ENCODE results near the gene AGAP3. TPM values are rescaled to one million over a fixed set of nuclear protein-coding genes. Genes with fewer than 3 reads are reported as not detected.

AGAP3 gene
- total RNA-seq, 1 donor from 2014 or later: 77.8 TPM

- peak within 1 kb of the TSS; percentile 86 for H3K27ac Mint-ChIP-seq (ENCODE audit: unreplicated experiment)
- DNase-seq (ENCODE audit: low spot score): no peak
- no peaks in the 10 kb centered on the region for H3K9me3 Mint-ChIP-seq (ENCODE audit: low read depth)
Measured at GRCh38 chr7:151083071-151083823, 3.0 kb upstream of the AGAP3 start, which contains the start of gene TMUB1. TSS of gene TMUB1 (minus strand) at chr7:151083493. CDS start at chr7:151082563, 930 bp downstream.

GRCh38 chr7:151083824-151084160 is 2.5 kb upstream of the AGAP3 start:
- no peaks in the 10 kb centered on the region for H3K36me3 Mint-ChIP-seq (ENCODE audit: low read depth)
- no peak for DNase-seq (ENCODE audit: low spot score)
- H3K4me3 Mint-ChIP-seq (ENCODE audit: unreplicated experiment): peak overlapping the region; percentile 94
- no peaks in the 10 kb centered on the region for H3K27me3 Mint-ChIP-seq (ENCODE audit: low read depth)
- H3K4me1 Mint-ChIP-seq (ENCODE audit: low read depth): peaks cover 45% of the 10 kb centered on the region
- no peak for TF ChIP-seq CTCF (IDR thresholded peaks at IDR 0.05)
- H3K9me3 Mint-ChIP-seq (ENCODE audit: low read depth): no peaks in the 10 kb centered on the region
- H3K27ac Mint-ChIP-seq (ENCODE audit: unreplicated experiment): no peak overlapping the region

More at GRCh38 chr7:151083071-151083823, 3.0 kb upstream of the AGAP3 start, which contains the start of gene TMUB1:
- peak within 1 kb of the TSS; percentile 94 for H3K4me3 Mint-ChIP-seq (ENCODE audit: unreplicated experiment)
- H3K36me3 Mint-ChIP-seq (ENCODE audit: low read depth): no peaks in the 10 kb centered on the region
- no peak for TF ChIP-seq CTCF (IDR thresholded peaks at IDR 0.05)
- H3K4me1 Mint-ChIP-seq (ENCODE audit: low read depth): peaks cover 46% of the 10 kb centered on the region
- no peaks in the 10 kb centered on the region for H3K27me3 Mint-ChIP-seq (ENCODE audit: low read depth)

GRCh38 chr7:151085329-151085690 is 965 bp upstream of the AGAP3 start:
- DNase-seq (ENCODE audit: low spot score): no peak
- TF ChIP-seq CTCF (IDR thresholded peaks at IDR 0.05): no peak
- Mint-ChIP-seq H3K4me1 (ENCODE audit: low read depth) (peaks cover 49% of the 10 kb centered on the region), H3K27ac (ENCODE audit: unreplicated experiment) (peak overlapping the region; percentile 86), H3K9me3 (ENCODE audit: low read depth) (no peaks in the 10 kb centered on the region), H3K27me3 (ENCODE audit: low read depth) (no peaks in the 10 kb centered on the region), H3K36me3 (ENCODE audit: low read depth) (no peaks in the 10 kb centered on the region), H3K4me3 (ENCODE audit: unreplicated experiment) (peak overlapping the region; percentile 79)

- peaks cover 52% of the 10 kb centered on the region for H3K4me1 Mint-ChIP-seq (ENCODE audit: low read depth)
Measured at GRCh38 chr7:151086802-151087244, 548 bp downstream of the AGAP3 start.

More at GRCh38 chr7:151086802-151087244, 548 bp downstream of the AGAP3 start:
- Mint-ChIP-seq H3K27me3 (ENCODE audit: low read depth) (no peaks in the 10 kb centered on the region), H3K9me3 (ENCODE audit: low read depth) (no peaks in the 10 kb centered on the region), H3K4me3 (ENCODE audit: unreplicated experiment) (peak overlapping the region; percentile 78), H3K27ac (ENCODE audit: unreplicated experiment) (peak overlapping the region; percentile 89), H3K36me3 (ENCODE audit: low read depth) (no peaks in the 10 kb centered on the region)
- no peak for DNase-seq (ENCODE audit: low spot score)
- TF ChIP-seq CTCF (IDR thresholded peaks at IDR 0.05): no peak

Data from chondrocyte (in vitro differentiated cells).